IMR-90 (cell line): ENCODE data around the gene KRTAP5-1. TPM values are rescaled to one million over a fixed set of nuclear protein-coding genes. Genes with fewer than 3 reads are reported as not detected.

Source experiments
- ATAC-seq: fragments of 200-7000 bp; cut with Tn5 transposase; 2 replicates; pipeline ENCODE4 v1.9.1; 2020; ENCODE audit warnings: low read depth, mild to moderate bottlenecking, moderate library complexity
- BruUV-seq: library from RNA; stranded (reverse); fragments of 400-500 nt; replicated peaks from 2 replicates; lab custom pipeline; 2021; lab: Mats Ljungman, UMichigan
- CTCF ChIA-PET: fragments of 300-600 bp; formaldehyde crosslinking; extraction: SDS; loops from one replicate; lab custom pipeline; 2021; ENCODE audit warnings: antibody characterized with exemption; lab: Yijun Ruan, JAX
- POLR2A ChIA-PET: fragments of 300-600 bp; sonication (Branson Sonifier 250); formaldehyde crosslinking; loops from one replicate; lab custom pipeline; 2022; ENCODE audit warnings: antibody characterized with exemption; ENCODE audit not compliant: unreplicated experiment; lab: Charles Lee
- DNase-seq: peaks from one replicate; pipeline ENCODE4 v3.0.0; 2013
- H2AFZ ChIP-seq: replicated peaks from 2 replicates; pipeline ENCODE3; 2013; ENCODE audit warnings: low read length, mild to moderate bottlenecking; ENCODE audit not compliant: poor library complexity
- H2AK5ac ChIP-seq: 2 replicates; pipeline ENCODE4 v1.6.1; 2013; ENCODE audit warnings: low read depth, low read length, inconsistent platforms
- H2AK9ac ChIP-seq: replicated peaks from 2 replicates; pipeline ENCODE3; 2013; ENCODE audit warnings: mild to moderate bottlenecking, low read depth, low read length, moderate library complexity; ENCODE audit not compliant: poor library complexity
- H2BK120ac ChIP-seq: 2 replicates; pipeline ENCODE4 v1.6.1; 2013; ENCODE audit warnings: low read depth, low read length, inconsistent platforms
- H2BK15ac ChIP-seq: 3 replicates; pipeline ENCODE4 v1.6.1; 2013; ENCODE audit warnings: low read depth, low read length, inconsistent platforms
- H2BK20ac ChIP-seq: 2 replicates; pipeline ENCODE4 v1.6.1; 2013; ENCODE audit warnings: low read depth, mild to moderate bottlenecking, inconsistent platforms, low read length, moderate library complexity
- H2BK5ac ChIP-seq: 2 replicates; pipeline ENCODE4 v1.6.1; 2013; ENCODE audit warnings: mild to moderate bottlenecking, low read depth, low read length, inconsistent platforms; ENCODE audit not compliant: poor library complexity, severe bottlenecking
- H3K14ac ChIP-seq: replicated peaks from 2 replicates; pipeline ENCODE4 v1.6.1; 2013; ENCODE audit warnings: low read depth, low read length, inconsistent platforms
- H3K18ac ChIP-seq: 2 replicates; pipeline ENCODE4 v1.6.1; 2013; ENCODE audit warnings: low read depth, low read length, control low read depth
- H3K23ac ChIP-seq: 2 replicates; pipeline ENCODE4 v1.6.1; 2013; ENCODE audit warnings: low read depth, low read length, inconsistent platforms
- H3K27ac ChIP-seq: 2 replicates; pipeline ENCODE4 v1.5.1; 2013; ENCODE audit warnings: mild to moderate bottlenecking, control low read depth, low read length; ENCODE audit not compliant: insufficient read depth
- H3K27me3 ChIP-seq: 2 replicates; pipeline ENCODE4 v1.6.1; 2013; ENCODE audit warnings: low read length; ENCODE audit not compliant: control insufficient read depth, insufficient read depth
- H3K36me3 ChIP-seq: 2 replicates; pipeline ENCODE4 v1.6.1; 2013; ENCODE audit warnings: low read length, mixed read lengths; ENCODE audit not compliant: control insufficient read depth, insufficient read depth
- H3K4ac ChIP-seq: 2 replicates; pipeline ENCODE4 v1.6.1; 2013; ENCODE audit warnings: low read depth, low read length, inconsistent platforms
- H3K4me1 ChIP-seq: 2 replicates; pipeline ENCODE4 v1.6.1; 2013; ENCODE audit warnings: low read length, mixed read lengths; ENCODE audit not compliant: control insufficient read depth, insufficient read depth
- H3K4me2 ChIP-seq: 2 replicates; pipeline ENCODE4 v1.6.1; 2013; ENCODE audit warnings: low read depth, mild to moderate bottlenecking, control low read depth, low read length, moderate library complexity
- H3K4me3 ChIP-seq: 2 replicates; pipeline ENCODE4 v1.5.1; 2013; ENCODE audit warnings: low read depth, mild to moderate bottlenecking, control low read depth, low read length, moderate library complexity; ENCODE audit not compliant: insufficient read depth
- H3K56ac ChIP-seq: 2 replicates; pipeline ENCODE4 v1.6.1; 2013; ENCODE audit warnings: low read length, inconsistent platforms; ENCODE audit not compliant: insufficient read depth; ENCODE audit errors: extremely low read depth
- H3K79me1 ChIP-seq, 2 experiments: 2 replicates each; pipeline ENCODE4 v1.6.1; 2013; ENCODE audit warnings: low read length in 2 of 2, inconsistent platforms in 1 of 2, low read depth in 1 of 2
- H3K9ac ChIP-seq: 2 replicates; pipeline ENCODE4 v1.6.1; 2013; ENCODE audit warnings: low read depth, low read length, control low read depth
- H3K9me1 ChIP-seq: 2 replicates; pipeline ENCODE4 v1.6.1; 2013; ENCODE audit warnings: low read length, inconsistent platforms; ENCODE audit not compliant: insufficient read depth
- H3K9me3 ChIP-seq: 2 replicates; pipeline ENCODE4 v1.6.1; 2013; ENCODE audit warnings: low read length; ENCODE audit not compliant: control insufficient read depth, insufficient read depth
- H4K20me1 ChIP-seq: 2 replicates; pipeline ENCODE4 v1.6.1; 2013; ENCODE audit warnings: low read length, inconsistent platforms; ENCODE audit not compliant: insufficient read depth
- H4K5ac ChIP-seq: 2 replicates; pipeline ENCODE4 v1.6.1; 2013; ENCODE audit warnings: mild to moderate bottlenecking, low read depth, low read length, control low read depth
- H4K8ac ChIP-seq, 2 experiments: 2 replicates each; pipeline ENCODE4 v1.6.1; 2013; ENCODE audit warnings: low read depth in 2 of 2, low read length in 2 of 2, control low read depth in 1 of 2, inconsistent platforms in 1 of 2
- H4K91ac ChIP-seq: 2 replicates; pipeline ENCODE4 v1.6.1; 2013; ENCODE audit warnings: low read depth, low read length, inconsistent platforms; ENCODE audit not compliant: insufficient read depth
- BHLHE40 ChIP-seq: fragments of 150-350 bp; IDR thresholded peaks from 2 replicates; pipeline ENCODE4 v1.6.1; 2016; ENCODE audit warnings: mild to moderate bottlenecking, low read depth, low read length
- CEBPB ChIP-seq: IDR thresholded peaks from 2 replicates; pipeline ENCODE4 v1.6.1; 2012; ENCODE audit warnings: low read depth, low read length, improper control_type of control experiment
- CHD1 ChIP-seq: IDR thresholded peaks from 2 replicates; pipeline ENCODE4 v1.6.1; 2012; ENCODE audit warnings: low read depth, low read length, improper control_type of control experiment
- MAFK ChIP-seq: IDR thresholded peaks from 2 replicates; pipeline ENCODE4 v1.6.1; 2012; ENCODE audit warnings: low read depth, low read length, improper control_type of control experiment
- MAZ ChIP-seq: IDR thresholded peaks from 2 replicates; pipeline ENCODE4 v1.6.1; 2012; ENCODE audit warnings: low read depth, mild to moderate bottlenecking, low read length, improper control_type of control experiment, moderate library complexity, borderline replicate concordance
- RCOR1 ChIP-seq: IDR thresholded peaks from 2 replicates; pipeline ENCODE4 v1.6.1; 2012; ENCODE audit warnings: mild to moderate bottlenecking, low read length, improper control_type of control experiment; ENCODE audit not compliant: insufficient replicate concordance
- WGBS, 2 experiments: methylation state at CpG; one replicate each; pipeline versions ENCODE4 v1.1.5 to v1.1.7; 2013; ENCODE audit warnings: missing lambda C conversion rate in 2 of 2; ENCODE audit not compliant: insufficient read length in 1 of 2; ENCODE audit errors: extremely low coverage in 2 of 2; 5-methylcytosine and 5-hydroxymethylcytosine counted together
- dilution Hi-C: fragments of 300-500 bp; cut with HindIII; formaldehyde crosslinking; loops from one replicate; pipeline ENCODE4 v1.14.3; 2018; ENCODE audit warnings: low sequenced_read_pairs; ENCODE audit not compliant: unreplicated experiment
- in situ Hi-C: fragments of 300-500 bp; cut with MboI; formaldehyde crosslinking; loops from 3 replicates; pipeline ENCODE4 v1.14.3; 2019; ENCODE audit warnings: low sequenced_read_pairs, inconsistent platforms, mixed read lengths
- intact Hi-C: fragments of 100-400 bp; cut with micrococcal nuclease; formaldehyde crosslinking; loops from 2 replicates; pipeline ENCODE4 v1.10.0; 2022
- polyA plus RNA-seq, 3 experiments: library from polyadenylated mRNA; depleted of rRNA; stranded (reverse); fragments of >200 nt; gene quantifications; 2 replicates each; pipeline ENCODE4 v1.2.3, GENCODE V29; 2012; ENCODE audit warnings: low replicate concordance in 1 of 3
- total RNA-seq: library from RNA; depleted of rRNA; stranded (reverse); fragments of >200 nt; gene quantifications from 2 replicates; pipeline ENCODE4 v1.2.3, GENCODE V29; 2012

The KRTAP5-1 gene
- total and polyA plus RNA-seq, 2 of the 4 experiments (the other 2 are of a cell fraction): not detected

- no peak overlapping the region for H3K4me3 ChIP-seq
- no peak overlapping the region for H2BK15ac ChIP-seq
- peaks cover 9% of the 10 kb centered on the region for H3K9me1 ChIP-seq
- H3K9me3 ChIP-seq: no peaks in the 10 kb centered on the region
- H3K14ac ChIP-seq: no peak overlapping the region
- H3K79me1 ChIP-seq: peaks cover 15 to 41% of the 10 kb centered on the region in 2 experiments; a peak in 2 of 4 replicates
- H2BK120ac ChIP-seq: no peak overlapping the region
- no peak overlapping the region for H4K8ac ChIP-seq
- peak overlapping the region; percentile 37 for H2AK9ac ChIP-seq
- H2AK5ac ChIP-seq: no peak overlapping the region
- peaks cover 11% of the 10 kb centered on the region for H3K4me1 ChIP-seq
- peaks cover 77% of the 10 kb centered on the region for H4K20me1 ChIP-seq
- no peaks in the 10 kb centered on the region for H3K27me3 ChIP-seq
- no peak for TF ChIP-seq CEBPB
- TF ChIP-seq MAZ: no peak
- no peak for TF ChIP-seq MAFK
- no peak for TF ChIP-seq BHLHE40
- no peak for TF ChIP-seq RCOR1
- TF ChIP-seq CHD1: no peak
- ChIA-PET POLR2A (no interaction called here), CTCF (interaction anchor here (1.3 to 1.6 kb wide), 2 partner anchors 14 to 28 kb away, joined by 4 to 7 read pairs; no protein-coding TSS in a partner anchor)
- H2BK5ac ChIP-seq: no peak overlapping the region
- no peak overlapping the region for H3K4ac ChIP-seq
- 43% methylated on average over 3 of the region's 13 CpGs; no CpG with 5 or more reads in 1 of the 2 experiments for WGBS, 2 experiments
- intact Hi-C loops: no loop called here
- no peak overlapping the region for H4K5ac ChIP-seq
- no peak overlapping the region for H2AFZ ChIP-seq
- H3K27ac ChIP-seq: no peak overlapping the region
- H2BK20ac ChIP-seq: no peak overlapping the region
- in situ Hi-C loops: no loop called here
- ATAC-seq: no peak
- H4K91ac ChIP-seq: no peak overlapping the region
- no peak overlapping the region for H3K4me2 ChIP-seq
- peaks cover 7% of the 10 kb centered on the region for H3K36me3 ChIP-seq
- no peak overlapping the region for H3K9ac ChIP-seq
- dilution Hi-C loops: no loop called here
- H3K23ac ChIP-seq: no peak overlapping the region
- no TSS peak for BruUV-seq
- H3K18ac ChIP-seq: no peak overlapping the region
- no peak for DNase-seq
- no peak overlapping the region for H3K56ac ChIP-seq
These were observed 17.9 kb downstream of the KRTAP5-1 start for GRCh38 chr11:1567052-1567720.
